BE2C (cell line): Measurements from ENCODE around the gene NARF.
"Not testable (repeated sequence)": the region's sequence is repeated elsewhere in the genome, so short reads cannot be mapped to it uniquely, and the experiment has no call there.

Experiments
- DNase-seq: peaks from one replicate; pipeline ENCODE4 v3.0.0-alpha.2; 2020
- H3K27me3 ChIP-seq: fragments of 250-450 bp; sonication (Bioruptor Pico); 2 replicates; pipeline ENCODE4 v1.5.1; 2020; ENCODE audit warnings: mild to moderate bottlenecking
- H3K36me3 ChIP-seq: fragments of 250-450 bp; sonication (Bioruptor Pico); 2 replicates; pipeline ENCODE4 v1.5.1; 2020; ENCODE audit warnings: mild to moderate bottlenecking
- H3K4me1 ChIP-seq: fragments of 250-450 bp; sonication (Bioruptor Pico); 2 replicates; pipeline ENCODE4 v1.5.1; 2020
- H3K4me3 ChIP-seq: 2 replicates; pipeline ENCODE4 v1.5.1; 2011; ENCODE audit warnings: low read depth, low read length
- H3K9me3 ChIP-seq: fragments of 250-450 bp; sonication (Bioruptor Pico); 2 replicates; pipeline ENCODE4 v1.5.1; 2020
- CTCF ChIP-seq: IDR thresholded peaks from 2 replicates; pipeline ENCODE4 v1.5.1; 2012; ENCODE audit warnings: mild to moderate bottlenecking, low read depth, low read length

The NARF gene

DNA sequence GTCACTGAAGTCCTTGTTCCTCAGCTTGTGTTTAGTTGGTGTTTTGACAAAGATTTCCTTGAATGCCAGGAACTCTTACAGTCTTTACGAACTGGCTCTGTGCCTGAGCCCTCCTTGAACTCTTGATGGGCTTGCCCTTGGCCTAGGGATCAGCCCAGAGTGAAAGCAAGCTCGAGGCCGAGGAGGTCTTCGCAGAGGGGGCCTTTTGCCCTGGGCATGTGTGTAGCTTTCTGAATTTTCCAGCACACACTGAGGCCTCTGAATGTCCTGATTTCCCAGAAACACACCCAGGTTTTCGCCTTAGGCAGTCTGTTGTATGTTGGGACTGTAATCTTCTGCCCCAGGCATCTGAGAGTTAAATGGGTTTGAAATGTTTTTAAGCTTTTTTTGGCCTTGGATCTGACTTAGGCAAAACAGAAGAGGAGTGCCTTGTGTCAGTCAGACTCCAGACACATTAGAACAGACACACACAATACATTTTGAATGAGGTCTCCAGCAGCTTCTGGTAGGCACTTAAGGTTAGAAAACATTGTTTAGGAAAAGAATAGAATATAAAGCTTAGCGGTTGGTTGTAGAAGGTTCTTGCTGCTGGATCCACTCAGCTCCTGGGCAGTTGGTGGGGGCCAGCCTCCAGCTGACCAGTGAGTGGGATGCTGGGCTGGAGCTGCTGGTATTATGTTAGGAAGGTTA lies 78.1 kb downstream of the NARF start:
- Histone ChIP-seq H3K4me3 (no peak overlapping the region), H3K27me3 (no peaks in the 10 kb centered on the region), H3K4me1 (peaks cover 8% of the 10 kb centered on the region), H3K9me3 (no peaks in the 10 kb centered on the region), H3K36me3 (0 out of 2 replicates have a peak, but pooled peaks cover 3% of the 10 kb centered on the region)
- TF ChIP-seq CTCF, result no peak
- DNase-seq, result peak; percentile 28

DNA sequence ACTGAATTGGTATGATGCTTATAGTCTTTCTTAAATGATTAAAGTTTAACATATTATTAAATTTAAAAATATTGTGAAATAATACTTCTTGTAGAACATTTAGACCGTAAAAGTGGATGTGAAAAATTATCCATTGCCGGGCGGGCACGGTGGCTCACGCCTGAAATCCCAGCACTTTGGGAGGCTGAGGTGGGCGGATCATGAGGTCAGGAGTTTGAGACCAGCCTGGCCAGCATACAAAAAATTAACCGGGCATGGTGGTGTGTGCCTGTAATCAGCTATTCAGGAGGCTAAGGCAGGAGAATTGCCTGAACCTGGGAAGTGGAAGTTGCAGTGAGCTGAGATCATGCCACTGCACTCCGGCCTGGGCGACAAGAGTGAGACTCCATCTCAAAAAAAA lies 78.7 kb downstream of the NARF start:
- H3K4me1 ChIP-seq, H3K36me3 ChIP-seq, DNase-seq, H3K4me3 ChIP-seq, H3K9me3 ChIP-seq, H3K27me3 ChIP-seq: not testable (repeated sequence)

DNA sequence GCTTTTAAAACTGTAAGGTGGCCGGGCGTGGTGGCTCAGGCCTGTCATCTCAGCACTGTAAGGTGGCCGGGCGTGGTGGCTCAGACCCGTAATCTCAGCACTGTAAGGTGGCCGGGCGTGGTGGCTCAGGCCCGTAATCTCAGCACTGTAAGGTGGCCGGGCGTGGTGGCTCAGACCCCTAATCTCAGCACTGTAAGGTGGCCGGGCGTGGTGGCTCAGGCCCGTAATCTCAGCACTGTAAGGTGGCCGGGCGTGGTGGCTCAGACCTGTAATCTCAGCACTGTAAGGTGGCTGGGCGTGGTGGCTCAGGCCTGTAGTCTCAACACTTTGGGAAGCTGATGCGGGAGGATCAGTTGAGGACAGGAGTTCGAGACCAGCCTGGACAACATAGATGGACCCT lies 80.5 kb downstream of the NARF start:
- not testable (repeated sequence) for DNase-seq, H3K36me3 ChIP-seq, H3K4me3 ChIP-seq, H3K9me3 ChIP-seq, H3K4me1 ChIP-seq, H3K27me3 ChIP-seq
